HEK293T (cell line): ENCODE data around the gene PAQR7.

Source experiments
- ARNT ChIP-seq: fragments of 450-650 bp; IDR thresholded peaks from 2 replicates; pipeline ENCODE4 v1.6.1; 2017; ENCODE audit warnings: mild to moderate bottlenecking
- BHLHE40 ChIP-seq: fragments of 450-650 bp; IDR thresholded peaks from 2 replicates; pipeline ENCODE4 v1.6.1; 2016; ENCODE audit warnings: mild to moderate bottlenecking, moderate library complexity, borderline replicate concordance
- CTBP1 ChIP-seq: fragments of 450-650 bp; IDR thresholded peaks from 2 replicates; pipeline ENCODE4 v1.6.1; 2016; ENCODE audit warnings: borderline replicate concordance
- ELF4 ChIP-seq: fragments of 450-650 bp; IDR thresholded peaks from 2 replicates; pipeline ENCODE4 v1.6.1; 2017; ENCODE audit warnings: antibody characterized with exemption
- FOXA1 ChIP-seq: fragments of 450-650 bp; IDR thresholded peaks from 2 replicates; pipeline ENCODE4 v1.6.1; 2016; ENCODE audit warnings: mild to moderate bottlenecking
- FOXK2 ChIP-seq: fragments of 450-650 bp; IDR thresholded peaks from 2 replicates; pipeline ENCODE4 v1.6.1; 2016; ENCODE audit warnings: mild to moderate bottlenecking
- FOXM1 ChIP-seq: fragments of 450-650 bp; IDR thresholded peaks from 2 replicates; pipeline ENCODE4 v1.6.1; 2017; ENCODE audit warnings: mild to moderate bottlenecking, borderline replicate concordance
- HDGF ChIP-seq: fragments of 450-650 bp; IDR thresholded peaks from 2 replicates; pipeline ENCODE4 v1.6.1; 2017; ENCODE audit warnings: antibody characterized with exemption, borderline replicate concordance
- LEF1 ChIP-seq: fragments of 450-650 bp; IDR thresholded peaks from 2 replicates; pipeline ENCODE4 v1.6.1; 2017; ENCODE audit warnings: mild to moderate bottlenecking, borderline replicate concordance
- SP1 ChIP-seq: fragments of 450-650 bp; IDR thresholded peaks from 2 replicates; pipeline ENCODE4 v1.6.1; 2017
- SUZ12 ChIP-seq: fragments of 450-650 bp; IDR thresholded peaks from 2 replicates; pipeline ENCODE4 v1.6.1; 2016; ENCODE audit warnings: mild to moderate bottlenecking
- TARDBP ChIP-seq: fragments of 450-650 bp; IDR thresholded peaks from 2 replicates; pipeline ENCODE4 v1.6.1; 2016
- ZNF384 ChIP-seq: fragments of 450-650 bp; IDR thresholded peaks from 2 replicates; pipeline ENCODE4 v1.6.1; 2016

DNA sequence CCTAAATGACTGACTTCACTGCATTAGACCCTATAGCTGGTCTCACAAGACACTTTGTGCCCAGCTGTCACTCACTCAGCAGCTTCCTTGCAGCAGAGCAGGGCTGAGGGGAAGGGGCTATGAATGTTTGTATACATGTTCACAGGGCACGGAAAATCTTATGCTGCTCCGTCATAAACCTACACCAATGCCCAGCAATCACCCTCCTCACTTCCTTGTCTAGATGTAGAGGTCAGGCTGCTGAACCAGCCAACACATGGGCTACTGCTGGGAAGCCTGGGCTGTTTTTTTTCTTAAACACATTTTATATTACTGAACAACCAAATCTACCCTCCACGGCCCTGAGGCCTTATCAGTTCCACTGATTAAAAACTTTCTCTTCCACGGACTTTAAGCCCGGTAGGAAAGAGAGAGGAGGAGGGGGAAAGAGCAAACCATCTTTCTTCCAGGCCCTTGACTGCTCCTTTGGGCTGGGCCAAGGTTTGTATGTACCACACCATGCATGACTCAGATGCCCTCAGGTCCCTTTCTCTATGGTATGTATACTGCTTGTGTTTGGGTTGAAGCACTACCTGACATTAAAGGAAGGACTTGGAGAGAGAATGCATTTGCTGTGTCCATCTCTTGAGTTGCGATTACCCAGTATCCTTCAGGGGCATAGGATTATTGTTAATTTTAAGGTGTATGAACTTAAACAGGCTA is 43.0 kb downstream of the PAQR7 start:
- TF ChIP-seq FOXM1 (no peak), CTBP1 (no peak), FOXA1 (no peak), TARDBP (no peak), FOXK2 (no peak), HDGF (no peak), SUZ12 (no peak), SP1 (no peak), ARNT (no peak), BHLHE40 (no peak), ELF4 (no peak), LEF1 (no peak), ZNF384 (no peak)
